Stimulated activated CD4-positive, alpha-beta T cell treated with anti-CD3 and anti-CD28 coated beads, Interleukin-1b, Interleukin-23, amount 100 ng/mL, for 24 hours (primary cell): Measurements from ENCODE around the gene SLC1A2.

ENCODE experiments used
- DNase-seq, 4 experiments: peaks; one replicate each; pipeline ENCODE4 v3.0.0-alpha.2; 2020; ENCODE audit warnings: low read depth in 4 of 4, low spot score in 1 of 4

Gene SLC1A2

GRCh38 chr11:35276396-35277145 lies 142.8 kb downstream of the SLC1A2 start:
- no peak for DNase-seq

- DNase-seq = no peak
These were observed 143.6 kb downstream of the SLC1A2 start for GRCh38 chr11:35275786-35276170.

- no peak for DNase-seq
These were observed 144.2 kb downstream of the SLC1A2 start for GRCh38 chr11:35274909-35275785.

GRCh38 chr11:35272391-35272902 lies 146.9 kb downstream of the SLC1A2 start:
- peak in 3 of 4 experiments; percentile 9 to 46 (median 30) for DNase-seq

- no peak for DNase-seq
These were observed 148.3 kb downstream of the SLC1A2 start for GRCh38 chr11:35271031-35271430.

GRCh38 chr11:35270342-35270741 lies 149.0 kb downstream of the SLC1A2 start:
- no peak for DNase-seq

- no peak for DNase-seq
These were observed 151.9 kb downstream of the SLC1A2 start for GRCh38 chr11:35267504-35267903.

- DNase-seq = no peak
These were observed 153.5 kb downstream of the SLC1A2 start for GRCh38 chr11:35265755-35266454.

GRCh38 chr11:35262735-35263134 lies 156.6 kb downstream of the SLC1A2 start:
- DNase-seq = no peak

- DNase-seq = no peak
These were observed 157.3 kb downstream of the SLC1A2 start for GRCh38 chr11:35262056-35262455.

- DNase-seq = no peak
These were observed 158.2 kb downstream of the SLC1A2 start for GRCh38 chr11:35261197-35261596.

GRCh38 chr11:35260342-35260985 lies 158.9 kb downstream of the SLC1A2 start:
- no peak for DNase-seq

GRCh38 chr11:35259529-35259928 lies 159.8 kb downstream of the SLC1A2 start:
- no peak for DNase-seq

GRCh38 chr11:35257281-35257680 lies 162.1 kb downstream of the SLC1A2 start:
- DNase-seq = no peak

- no peak for DNase-seq
These were observed 163.1 kb downstream of the SLC1A2 start for GRCh38 chr11:35256296-35256695.

GRCh38 chr11:35255514-35255913 lies 163.8 kb downstream of the SLC1A2 start:
- no peak for DNase-seq

GRCh38 chr11:35253237-35253636 lies 166.1 kb downstream of the SLC1A2 start:
- no peak for DNase-seq

- DNase-seq = no peak
These were observed 168.7 kb downstream of the SLC1A2 start for GRCh38 chr11:35250621-35251020.

GRCh38 chr11:35250192-35250591 lies 169.2 kb downstream of the SLC1A2 start:
- DNase-seq = no peak

- no peak for DNase-seq
These were observed 170.6 kb downstream of the SLC1A2 start for GRCh38 chr11:35248558-35249323.
